ENCODE measurements around the gene DEF6.
"Not testable (repeated sequence)": the region's sequence is repeated elsewhere in the genome, so short reads cannot be mapped to it uniquely, and the experiment has no call there.

Gene DEF6

DNA sequence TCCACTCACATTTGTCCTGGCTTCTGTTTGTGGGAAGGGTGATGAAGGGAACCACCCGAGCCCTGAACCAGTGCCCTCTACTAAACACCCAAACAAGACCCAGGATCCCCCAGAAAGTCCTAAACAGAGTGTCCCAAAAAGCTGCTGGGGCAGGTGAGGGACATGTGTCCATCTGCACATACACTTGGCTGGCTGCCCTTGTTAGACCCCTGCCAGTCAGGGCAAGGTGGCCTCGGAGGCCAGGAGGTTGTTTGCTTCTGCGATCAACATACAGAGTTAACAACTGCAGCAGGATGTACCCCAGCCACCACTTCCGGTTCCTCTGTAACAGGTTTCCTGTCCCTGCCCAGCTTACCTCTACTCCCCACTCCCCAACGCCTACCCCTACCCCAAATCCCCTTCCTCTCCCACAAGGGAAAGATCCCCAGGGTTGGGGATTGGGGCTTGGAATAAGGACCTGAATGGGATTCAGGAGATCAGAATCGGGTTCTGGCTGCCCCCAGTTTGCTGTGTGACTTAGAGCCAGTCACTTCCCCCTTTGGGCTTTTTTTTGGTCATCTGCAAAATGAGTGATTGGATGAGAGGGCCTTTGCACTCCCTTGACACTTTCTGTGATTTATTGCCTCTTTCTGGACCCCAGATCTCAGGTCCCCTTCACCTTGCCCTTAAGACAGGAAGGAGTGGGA, 13.9 kb downstream of the DEF6 start:
- Mint-ChIP-seq H3K9me3 (no peaks in the 10 kb centered on the region), H3K27me3 (ENCODE audit: low read depth) (no peaks in the 10 kb centered on the region), H3K4me3 (peak overlapping the region; percentile 78), H3K36me3 (ENCODE audit: low read depth) (peaks cover 77% of the 10 kb centered on the region), H3K4me1 (ENCODE audit: low read depth) (peaks cover 70% of the 10 kb centered on the region), H3K27ac (peak overlapping the region; percentile 96)

DNA sequence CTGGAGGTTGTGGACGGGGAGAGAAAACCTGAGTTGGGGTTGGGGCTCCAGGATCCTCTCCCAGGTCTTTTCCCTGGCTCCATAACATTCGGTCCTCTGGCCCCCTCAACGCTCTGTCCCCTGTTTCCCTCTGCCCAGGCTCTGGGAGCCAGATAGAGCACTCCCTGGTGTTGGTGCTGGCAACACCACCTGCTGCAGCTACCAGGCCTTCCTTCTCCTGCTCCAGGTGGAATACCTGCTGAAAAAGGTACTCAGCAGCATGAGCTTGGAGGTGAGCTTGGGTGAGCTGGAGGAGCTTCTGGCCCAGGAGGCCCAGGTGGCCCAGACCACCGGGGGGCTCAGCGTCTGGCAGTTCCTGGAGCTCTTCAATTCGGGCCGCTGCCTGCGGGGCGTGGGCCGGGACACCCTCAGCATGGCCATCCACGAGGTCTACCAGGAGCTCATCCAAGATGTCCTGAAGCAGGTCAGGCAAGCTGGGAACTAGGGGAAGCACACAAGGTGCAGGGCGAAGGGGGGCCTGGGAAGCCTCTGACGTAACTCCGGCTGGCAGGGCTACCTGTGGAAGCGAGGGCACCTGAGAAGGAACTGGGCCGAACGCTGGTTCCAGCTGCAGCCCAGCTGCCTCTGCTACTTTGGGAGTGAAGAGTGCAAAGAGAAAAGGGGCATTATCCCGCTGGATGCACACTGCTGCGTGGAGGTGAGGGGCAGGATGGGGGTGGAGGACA, 14.6 kb downstream of the DEF6 start:
- Mint-ChIP-seq H3K4me1 (ENCODE audit: low read depth) (peaks cover 63% of the 10 kb centered on the region), H3K4me3 (peak overlapping the region; percentile 78), H3K9me3 (no peaks in the 10 kb centered on the region), H3K27me3 (ENCODE audit: low read depth) (no peaks in the 10 kb centered on the region), H3K36me3 (ENCODE audit: low read depth) (peaks cover 75% of the 10 kb centered on the region), H3K27ac (peak overlapping the region; percentile 96)

DNA sequence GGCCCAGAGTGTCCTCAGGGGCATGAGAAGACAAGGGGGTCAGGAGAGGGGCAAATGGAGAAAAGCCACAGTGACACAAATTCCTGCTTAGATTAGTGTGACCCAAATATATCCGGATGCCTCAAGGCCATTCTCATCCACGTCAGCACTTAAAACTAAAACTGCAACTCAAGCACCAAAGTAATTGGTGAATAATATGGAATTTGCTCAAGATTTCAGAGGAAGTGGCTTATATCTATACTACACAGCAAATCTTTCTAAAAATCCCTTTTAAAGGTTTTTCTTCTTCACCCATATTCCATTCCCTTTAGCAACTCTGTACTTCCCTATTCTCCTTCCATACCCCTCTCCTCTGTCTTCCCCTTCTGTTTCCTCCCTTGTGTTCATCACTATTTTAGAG, 15.2 kb downstream of the DEF6 start:
- no peaks in the 10 kb centered on the region for H3K9me3 Mint-ChIP-seq
- H3K4me1 Mint-ChIP-seq (ENCODE audit: low read depth) = peaks cover 64% of the 10 kb centered on the region
- no peaks in the 10 kb centered on the region for H3K27me3 Mint-ChIP-seq (ENCODE audit: low read depth)
- H3K4me3 Mint-ChIP-seq = peak overlapping the region; percentile 59
- peaks cover 77% of the 10 kb centered on the region for H3K36me3 Mint-ChIP-seq (ENCODE audit: low read depth)
- H3K27ac Mint-ChIP-seq = peak overlapping the region; percentile 96

DNA sequence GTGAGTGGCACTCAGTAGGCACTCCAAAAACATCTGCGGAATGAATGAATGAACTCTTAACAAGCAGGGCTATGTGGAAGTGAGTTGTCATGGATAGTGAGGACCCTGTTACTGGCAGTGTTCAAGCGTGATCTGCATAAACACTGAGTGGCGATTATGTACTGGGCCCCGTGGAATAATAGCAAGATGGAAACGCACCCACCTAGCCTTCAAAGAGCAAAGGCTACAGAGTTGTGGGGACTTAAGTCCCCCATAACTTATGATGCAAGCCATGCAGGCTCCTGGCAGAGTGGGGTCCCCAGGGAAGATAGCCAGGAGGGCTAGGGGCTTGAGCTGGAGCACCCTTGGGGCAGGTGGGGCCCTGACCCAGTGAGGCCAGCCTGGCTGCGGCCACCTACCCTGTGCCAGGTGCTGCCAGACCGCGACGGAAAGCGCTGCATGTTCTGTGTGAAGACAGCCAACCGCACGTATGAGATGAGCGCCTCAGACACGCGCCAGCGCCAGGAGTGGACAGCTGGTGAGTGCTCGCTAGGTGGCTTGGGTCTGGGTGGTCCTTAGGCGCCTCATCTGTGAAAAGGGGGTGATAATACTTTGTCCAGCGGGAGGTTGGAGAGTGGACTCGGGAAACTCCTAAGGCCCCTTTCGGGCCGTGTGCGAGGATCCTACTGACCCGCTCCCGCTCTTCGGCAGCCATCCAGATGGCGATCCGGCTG, 20.0 kb downstream of the DEF6 start:
- Mint-ChIP-seq H3K36me3 (ENCODE audit: low read depth) (peaks cover 74% of the 10 kb centered on the region), H3K27me3 (ENCODE audit: low read depth) (no peaks in the 10 kb centered on the region), H3K27ac (no peak overlapping the region)

DNA sequence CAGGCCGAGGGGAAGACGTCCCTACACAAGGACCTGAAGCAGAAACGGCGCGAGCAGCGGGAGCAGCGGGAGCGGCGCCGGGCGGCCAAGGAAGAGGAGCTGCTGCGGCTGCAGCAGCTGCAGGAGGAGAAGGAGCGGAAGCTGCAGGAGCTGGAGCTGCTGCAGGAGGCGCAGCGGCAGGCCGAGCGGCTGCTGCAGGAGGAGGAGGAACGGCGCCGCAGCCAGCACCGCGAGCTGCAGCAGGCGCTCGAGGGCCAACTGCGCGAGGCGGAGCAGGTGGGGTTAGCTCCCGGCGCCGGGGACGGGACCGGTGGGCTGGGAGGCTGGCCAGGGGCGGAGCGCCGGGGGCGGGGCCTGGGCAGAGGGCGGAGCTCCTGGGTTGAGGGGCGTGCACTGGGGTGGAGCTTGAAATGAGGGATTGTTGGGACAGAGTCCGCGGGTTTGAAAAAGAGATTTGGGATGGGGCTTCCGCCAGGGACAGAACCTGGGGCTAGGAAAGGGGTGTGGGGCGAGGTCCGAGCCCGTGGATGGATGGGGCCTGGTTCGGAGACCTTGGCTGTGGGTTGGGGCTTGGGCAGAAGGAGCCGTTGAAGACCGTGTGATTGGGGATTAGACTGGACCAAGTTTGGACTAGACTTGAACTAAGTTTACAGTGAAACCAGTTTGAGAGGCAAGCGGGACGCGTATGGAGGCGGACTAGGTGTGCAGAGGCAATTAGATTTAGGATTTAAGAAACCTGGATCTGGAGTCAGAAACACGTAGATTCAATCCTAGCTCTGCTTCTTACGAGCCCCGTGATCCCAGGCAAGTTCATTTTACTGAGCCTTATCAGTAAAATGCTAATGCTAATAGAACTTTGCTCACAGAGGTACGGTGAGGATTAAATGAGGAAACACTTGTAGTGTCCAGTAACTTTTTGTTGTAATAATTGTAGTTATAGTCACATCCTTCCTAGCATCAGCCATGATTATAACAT, 20.9 kb downstream of the DEF6 start:
- H3K4me3 Mint-ChIP-seq = no peak overlapping the region
- H3K27me3 Mint-ChIP-seq (ENCODE audit: low read depth) = no peaks in the 10 kb centered on the region
- H3K9me3 Mint-ChIP-seq = no peaks in the 10 kb centered on the region
- peaks cover 25% of the 10 kb centered on the region for H3K4me1 Mint-ChIP-seq (ENCODE audit: low read depth)
- H3K36me3 Mint-ChIP-seq (ENCODE audit: low read depth) = peaks cover 69% of the 10 kb centered on the region
- peak overlapping the region; percentile 31 for H3K27ac Mint-ChIP-seq

More for the DNA sequence above, 20.0 kb downstream of the DEF6 start:
- Mint-ChIP-seq H3K4me3 (no peak overlapping the region), H3K4me1 (ENCODE audit: low read depth) (peaks cover 30% of the 10 kb centered on the region), H3K9me3 (no peaks in the 10 kb centered on the region)

DNA sequence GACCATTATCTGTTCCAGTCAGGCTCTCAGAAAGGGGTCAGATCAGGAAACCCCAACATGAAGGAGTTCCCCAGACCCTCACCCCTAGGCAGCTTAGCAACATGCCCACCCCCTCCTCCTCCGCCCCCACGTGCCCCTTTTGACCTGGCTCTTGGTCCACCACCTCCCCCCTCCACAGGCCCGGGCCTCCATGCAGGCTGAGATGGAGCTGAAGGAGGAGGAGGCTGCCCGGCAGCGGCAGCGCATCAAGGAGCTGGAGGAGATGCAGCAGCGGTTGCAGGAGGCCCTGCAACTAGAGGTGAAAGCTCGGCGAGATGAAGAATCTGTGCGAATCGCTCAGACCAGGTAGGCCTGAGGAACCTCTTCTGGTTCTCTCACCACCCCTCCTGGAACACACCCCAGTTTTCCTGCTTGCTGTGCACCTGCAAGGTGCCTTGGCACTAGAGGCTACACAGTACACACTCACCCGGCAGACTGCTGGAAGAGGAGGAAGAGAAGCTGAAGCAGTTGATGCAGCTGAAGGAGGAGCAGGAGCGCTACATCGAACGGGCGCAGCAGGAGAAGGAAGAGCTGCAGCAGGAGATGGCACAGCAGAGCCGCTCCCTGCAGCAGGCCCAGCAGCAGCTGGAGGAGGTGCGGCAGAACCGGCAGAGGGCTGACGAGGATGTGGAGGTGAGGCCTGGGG, 21.9 kb downstream of the DEF6 start:
- Mint-ChIP-seq H3K27me3 (ENCODE audit: low read depth) (no peaks in the 10 kb centered on the region), H3K4me1 (ENCODE audit: low read depth) (peaks cover 21% of the 10 kb centered on the region), H3K9me3 (no peaks in the 10 kb centered on the region), H3K27ac (no peak overlapping the region), H3K4me3 (no peak overlapping the region), H3K36me3 (ENCODE audit: low read depth) (peaks cover 62% of the 10 kb centered on the region)

DNA sequence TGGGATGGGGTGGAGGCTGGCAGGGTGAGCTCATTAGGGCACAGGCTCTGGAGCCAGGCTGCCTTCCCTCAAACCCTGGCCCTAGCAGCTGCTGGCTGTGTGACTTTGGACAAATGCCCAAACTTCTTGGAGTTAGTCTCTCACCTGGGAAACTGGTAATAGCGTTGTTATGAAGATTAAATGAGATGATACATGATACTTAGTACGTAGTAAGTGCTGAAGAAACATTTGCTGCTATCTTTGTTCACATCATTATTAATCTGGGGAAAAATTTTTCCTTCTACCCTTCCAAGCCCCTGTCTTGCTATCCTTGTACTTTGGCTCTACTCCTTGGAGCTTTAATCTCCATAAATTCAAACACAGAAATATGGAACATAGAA, 22.4 kb downstream of the DEF6 start:
- H3K27ac Mint-ChIP-seq = peak overlapping the region; percentile 3
- no peaks in the 10 kb centered on the region for H3K9me3 Mint-ChIP-seq
- peaks cover 16% of the 10 kb centered on the region for H3K4me1 Mint-ChIP-seq (ENCODE audit: low read depth)
- H3K27me3 Mint-ChIP-seq (ENCODE audit: low read depth) = no peaks in the 10 kb centered on the region
- H3K4me3 Mint-ChIP-seq = no peak overlapping the region
- H3K36me3 Mint-ChIP-seq (ENCODE audit: low read depth) = peaks cover 61% of the 10 kb centered on the region

DNA sequence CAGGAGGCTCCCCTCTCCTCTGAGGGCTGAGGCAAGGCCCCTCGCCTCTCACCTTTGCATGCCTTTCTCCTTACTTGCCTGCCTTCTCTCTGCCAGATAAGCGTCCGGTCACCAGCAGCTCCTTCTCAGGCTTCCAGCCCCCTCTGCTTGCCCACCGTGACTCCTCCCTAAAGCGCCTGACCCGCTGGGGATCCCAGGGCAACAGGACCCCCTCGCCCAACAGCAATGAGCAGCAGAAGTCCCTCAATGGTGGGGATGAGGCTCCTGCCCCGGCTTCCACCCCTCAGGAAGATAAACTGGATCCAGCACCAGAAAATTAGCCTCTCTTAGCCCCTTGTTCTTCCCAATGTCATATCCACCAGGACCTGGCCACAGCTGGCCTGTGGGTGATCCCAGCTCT, 23.5 kb downstream of the DEF6 start:
- Mint-ChIP-seq H3K27ac (peak overlapping the region; percentile 20), H3K27me3 (ENCODE audit: low read depth) (no peaks in the 10 kb centered on the region), H3K9me3 (no peaks in the 10 kb centered on the region), H3K36me3 (ENCODE audit: low read depth) (peaks cover 54% of the 10 kb centered on the region), H3K4me1 (ENCODE audit: low read depth) (peaks cover 11% of the 10 kb centered on the region), H3K4me3 (no peak overlapping the region)

DNA sequence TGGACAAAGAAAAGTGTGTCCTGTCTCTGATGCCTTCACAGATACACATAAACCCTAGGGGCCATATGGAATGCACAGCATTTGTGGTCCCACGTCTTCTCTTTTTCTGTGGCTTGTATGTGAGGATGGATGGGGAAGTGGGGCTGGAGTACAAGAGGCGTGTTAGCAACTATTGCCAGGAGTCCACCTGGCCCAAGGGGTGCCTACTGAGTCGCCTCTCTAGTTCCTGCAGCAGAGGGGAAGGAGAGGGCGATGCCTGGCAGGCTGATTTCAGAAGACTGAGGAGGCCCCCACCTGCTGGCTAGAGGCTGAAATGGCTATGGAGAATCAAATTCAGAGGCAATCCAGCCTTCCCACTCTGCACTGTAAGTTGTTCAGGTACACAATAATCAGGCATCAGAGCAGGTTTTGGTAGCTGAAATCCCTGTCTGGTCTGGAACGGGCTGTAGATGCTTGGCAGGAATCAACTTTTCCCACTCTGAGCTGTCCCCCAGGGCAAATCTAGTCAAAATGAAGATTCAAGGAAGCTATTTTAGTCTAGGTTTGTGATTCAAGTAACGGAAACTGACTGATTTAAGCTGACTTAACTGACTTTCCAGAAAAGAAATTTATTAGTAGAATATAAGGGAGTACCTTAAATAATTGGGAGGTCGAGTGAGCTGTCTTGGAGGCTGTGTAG, 29.9 kb downstream of the DEF6 start:
- Mint-ChIP-seq H3K27me3 (ENCODE audit: low read depth) (no peaks in the 10 kb centered on the region), H3K4me3 (no peak overlapping the region), H3K27ac (peak overlapping the region; percentile 70), H3K9me3 (no peaks in the 10 kb centered on the region), H3K4me1 (ENCODE audit: low read depth) (peaks cover 21% of the 10 kb centered on the region), H3K36me3 (ENCODE audit: low read depth) (peaks cover 26% of the 10 kb centered on the region)

DNA sequence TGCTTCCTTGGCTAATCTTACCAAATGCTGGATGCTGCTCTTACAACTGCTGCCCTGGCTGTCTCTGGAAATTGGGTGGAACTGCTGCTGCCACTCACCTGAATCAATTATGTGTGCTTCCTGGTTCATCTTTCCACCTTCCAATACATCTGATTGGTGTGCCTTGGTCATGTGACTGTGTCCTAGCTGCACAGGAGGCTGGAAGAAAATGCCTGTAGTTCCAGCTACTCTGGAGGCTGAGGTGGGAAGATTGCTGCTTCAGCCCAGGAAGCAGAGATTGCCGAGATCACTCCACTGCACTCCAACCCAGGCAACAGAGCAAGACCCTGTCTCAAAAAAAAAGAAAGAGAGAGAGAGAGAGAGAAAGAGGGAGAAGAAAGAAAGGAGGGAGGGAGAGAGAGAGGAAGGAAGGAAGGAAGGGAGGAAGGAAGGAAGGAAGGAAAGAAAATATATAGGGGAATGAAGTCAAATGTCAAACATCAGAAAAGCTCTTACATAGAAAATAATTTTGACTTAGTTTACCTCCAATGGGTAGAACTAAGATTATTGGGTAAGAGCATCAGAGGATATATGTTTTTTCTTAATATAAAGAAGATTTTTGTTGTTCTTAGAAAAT, 30.6 kb downstream of the DEF6 start:
- H3K9me3 Mint-ChIP-seq = peaks cover 4% of the 10 kb centered on the region

DNA sequence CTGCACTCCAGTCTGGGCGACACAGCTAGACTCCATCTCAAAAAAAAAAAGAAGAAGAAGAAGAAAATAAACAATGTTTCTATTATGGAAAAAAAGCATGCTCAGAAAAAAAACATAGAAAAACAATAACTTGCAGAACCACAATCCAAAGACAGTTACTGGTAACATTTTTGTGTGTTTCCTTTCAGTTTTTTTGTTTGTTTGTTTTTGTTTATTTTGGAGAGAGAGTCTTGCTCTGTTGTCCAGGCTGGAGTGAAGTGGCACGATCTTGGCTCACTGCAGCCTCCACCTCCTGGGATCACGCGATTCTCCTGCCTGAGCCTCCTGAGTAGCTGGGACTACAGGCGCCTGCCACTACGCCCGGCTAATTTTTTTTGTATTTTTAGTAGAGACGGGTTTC, 31.3 kb downstream of the DEF6 start:
- H3K9me3 Mint-ChIP-seq; H3K4me3 Mint-ChIP-seq; H3K27me3 Mint-ChIP-seq (ENCODE audit: low read depth): not testable (repeated sequence)
- peaks cover 19% of the 10 kb centered on the region for H3K4me1 Mint-ChIP-seq (ENCODE audit: low read depth)
- peaks cover 35% of the 10 kb centered on the region for H3K36me3 Mint-ChIP-seq (ENCODE audit: low read depth)
- peak overlapping the region; percentile 62 for H3K27ac Mint-ChIP-seq

More for the DNA sequence above, 30.6 kb downstream of the DEF6 start:
- H3K4me3 Mint-ChIP-seq = no peak overlapping the region
- peaks cover 19% of the 10 kb centered on the region for H3K4me1 Mint-ChIP-seq (ENCODE audit: low read depth)
- no peaks in the 10 kb centered on the region for H3K27me3 Mint-ChIP-seq (ENCODE audit: low read depth)
- H3K27ac Mint-ChIP-seq = peak overlapping the region; percentile 33
- H3K36me3 Mint-ChIP-seq (ENCODE audit: low read depth) = peaks cover 29% of the 10 kb centered on the region

DNA sequence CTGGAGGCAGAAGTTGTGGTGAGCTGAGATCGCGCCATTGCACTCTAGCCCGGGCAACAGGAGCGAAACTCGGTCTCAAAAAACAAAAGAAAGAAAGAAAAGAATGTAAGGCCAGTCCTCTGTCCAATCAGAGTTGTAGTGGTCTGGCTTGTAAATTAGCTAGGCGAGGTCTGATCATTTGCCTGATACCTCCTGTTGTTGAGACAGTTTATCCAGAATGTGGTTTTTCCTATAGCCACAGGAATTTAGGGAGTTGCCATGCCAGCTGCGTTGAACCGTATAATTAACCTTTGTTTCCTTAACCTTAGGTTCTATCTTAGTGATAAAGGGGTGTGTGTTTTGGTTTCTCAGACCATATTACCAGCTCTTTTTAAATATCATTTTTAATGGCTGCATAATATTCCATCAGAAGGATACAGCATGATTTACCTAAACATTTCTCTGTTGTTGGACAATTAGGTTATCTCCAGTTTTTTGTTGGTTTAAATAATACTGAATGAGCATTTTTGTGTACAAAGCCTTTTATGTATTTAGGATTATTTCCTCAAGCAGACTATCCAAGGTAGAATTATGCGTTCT, 33.0 kb downstream of the DEF6 start:
- no peak overlapping the region for H3K4me3 Mint-ChIP-seq
- H3K27me3 Mint-ChIP-seq (ENCODE audit: low read depth) = peaks cover 20% of the 10 kb centered on the region
- peaks cover 16% of the 10 kb centered on the region for H3K9me3 Mint-ChIP-seq
- H3K4me1 Mint-ChIP-seq (ENCODE audit: low read depth) = peaks cover 20% of the 10 kb centered on the region
- H3K36me3 Mint-ChIP-seq (ENCODE audit: low read depth) = peaks cover 38% of the 10 kb centered on the region
- no peak overlapping the region for H3K27ac Mint-ChIP-seq
